CD4-positive, alpha-beta T cell (primary cell): ENCODE data around the gene SCAND1. TPM values are rescaled to one million over a fixed set of nuclear protein-coding genes. Genes with fewer than 3 reads are reported as not detected.

ENCODE experiments used
- ATAC-seq: fragments of 200-7000 bp; cut with Tn5 transposase; one replicate; pipeline ENCODE4 v1.10.0; 2022; ENCODE audit warnings: mild to moderate bottlenecking; ENCODE audit not compliant: poor library complexity
- CTCF ChIA-PET: fragments of 350-600 bp; sonication (Branson Sonifier 250); formaldehyde crosslinking; loops from one replicate; lab custom pipeline; 2021; ENCODE audit warnings: antibody characterized with exemption, inconsistent platforms; lab: Charles Lee
- POLR2A ChIA-PET: fragments of 350-600 bp; sonication (Branson Sonifier 250); formaldehyde crosslinking; loops from one replicate; lab custom pipeline; 2021; ENCODE audit warnings: antibody characterized with exemption, inconsistent platforms; lab: Charles Lee
- DNase-seq, 14 experiments: peaks; one replicate each; pipeline ENCODE4 v3.0.0-alpha.2; 2013 to 2020; ENCODE audit warnings: mixed read lengths in 2 of 14
- H3K27ac ChIP-seq, 2 donors: one replicate each; pipeline versions ENCODE4 v1.5.1 to v1.7.0; 2013; ENCODE audit warnings: low read length in 2 of 2, low read depth in 1 of 2, mild to moderate bottlenecking in 1 of 2
- H3K27me3 ChIP-seq, 2 experiments: 1 replicate in 1 of 2; 2 replicates in 1 of 2; pipeline versions ENCODE4 v1.6.1 to v1.7.0; 2013; ENCODE audit warnings: low read length in 2 of 2, control low read depth in 1 of 2, mild to moderate bottlenecking in 1 of 2, moderate library complexity in 1 of 2; ENCODE audit not compliant: insufficient read depth in 2 of 2, control insufficient read depth in 1 of 2
- H3K36me3 ChIP-seq: one replicate; pipeline ENCODE4 v1.6.1; 2013; ENCODE audit warnings: low read length, control low read depth; ENCODE audit not compliant: insufficient read depth
- H3K4me1 ChIP-seq: one replicate; pipeline ENCODE4 v1.6.1; 2013; ENCODE audit warnings: low read length, control low read depth; ENCODE audit not compliant: insufficient read depth
- H3K4me3 ChIP-seq: one replicate; pipeline ENCODE4 v1.5.1; 2013; ENCODE audit warnings: mild to moderate bottlenecking, low read length, moderate library complexity
- H3K9me3 ChIP-seq, 2 experiments: 1 replicate in 1 of 2; 2 replicates in 1 of 2; pipeline versions ENCODE4 v1.6.1 to v1.7.0; 2013; ENCODE audit warnings: low read length in 2 of 2, mild to moderate bottlenecking in 2 of 2, control low read depth in 1 of 2, moderate library complexity in 1 of 2; ENCODE audit not compliant: control insufficient read depth in 1 of 2, insufficient read depth in 1 of 2
- H3K27ac Mint-ChIP-seq: one replicate; pipeline ENCODE4 v1.8.0; 2020; ENCODE audit warnings: mixed read lengths
- H3K27me3 Mint-ChIP-seq: one replicate; pipeline ENCODE4 v1.8.0; 2021; ENCODE audit warnings: mixed read lengths
- H3K36me3 Mint-ChIP-seq: one replicate; pipeline ENCODE4 v1.8.0; 2021; ENCODE audit warnings: low read depth, mixed read lengths
- H3K4me1 Mint-ChIP-seq: one replicate; pipeline ENCODE4 v1.8.0; 2021; ENCODE audit warnings: low read depth, mixed read lengths
- H3K4me3 Mint-ChIP-seq: one replicate; pipeline ENCODE4 v1.8.0; 2020; ENCODE audit warnings: mild to moderate bottlenecking, mixed read lengths
- H3K9me3 Mint-ChIP-seq: one replicate; pipeline ENCODE4 v1.8.0; 2020; ENCODE audit warnings: mixed read lengths
- CTCF ChIP-seq: fragments of 200-600 bp; IDR thresholded peaks from one replicate; pipeline ENCODE4 v1.8.0; 2022; ENCODE audit warnings: antibody characterized with exemption, mild to moderate bottlenecking
- intact Hi-C, 2 experiments: fragments of 100-400 bp; cut with DNase I in 1 of 2; cut with micrococcal nuclease in 1 of 2; formaldehyde crosslinking; loops; one replicate each; pipeline versions ENCODE4 v1.15.1 to v1.9.0; 2023 to 2025; cut with DNase I, micrococcal nuclease
- total RNA-seq, 174 experiments: library from RNA in 2 of 174; stranded (reverse) in 2 of 174; gene quantifications; one replicate each; pipeline ENCODE4 v1.2.3 and lab custom pipeline; 2021 to 2026

The SCAND1 gene
- total RNA-seq, 2 experiments from 2014 or later, result 77.2 to 82.7 TPM

DNA sequence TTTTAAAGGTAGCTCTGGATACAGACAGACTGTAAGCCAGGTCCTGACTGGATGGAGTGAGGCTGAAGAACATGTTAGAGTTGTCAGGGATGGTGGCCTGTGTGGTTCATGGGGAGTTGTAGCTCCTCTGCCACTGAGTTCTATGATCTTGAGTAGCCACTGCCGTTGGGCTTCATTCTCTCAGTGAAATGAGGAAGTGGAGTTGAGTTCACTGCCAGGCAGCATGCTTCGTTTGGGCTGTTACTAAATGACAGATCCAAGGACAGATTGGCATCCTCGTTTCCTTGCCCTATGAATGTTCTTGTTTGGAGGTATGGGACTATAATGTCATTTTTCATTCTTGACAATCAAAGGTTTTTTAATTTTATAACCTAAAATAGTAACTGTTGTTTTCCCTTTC lies 37.2 kb downstream of the SCAND1 start:
- Histone ChIP-seq H3K27me3 (no peaks in the 10 kb centered on the region), H3K4me3 (no peak overlapping the region), H3K9me3 (no peaks in the 10 kb centered on the region), H3K36me3 (peaks cover 90% of the 10 kb centered on the region), H3K27ac (no peak overlapping the region), H3K4me1 (no peaks in the 10 kb centered on the region)
- no peak for DNase-seq
- intact Hi-C loops, result no loop called here
- Mint-ChIP-seq H3K9me3 (no peaks in the 10 kb centered on the region), H3K4me1 (no peaks in the 10 kb centered on the region), H3K4me3 (no peak overlapping the region), H3K36me3 (peaks cover 82% of the 10 kb centered on the region), H3K27me3 (no peaks in the 10 kb centered on the region), H3K27ac (no peak overlapping the region)
- ChIA-PET POLR2A (interaction anchor here (1.5 kb wide), 1 partner anchor 37 kb away, joined by 6 read pairs; the partner anchor contains the start of gene SCAND1), CTCF (no interaction called here)
- TF ChIP-seq CTCF, result no peak
- ATAC-seq, result no peak

DNA sequence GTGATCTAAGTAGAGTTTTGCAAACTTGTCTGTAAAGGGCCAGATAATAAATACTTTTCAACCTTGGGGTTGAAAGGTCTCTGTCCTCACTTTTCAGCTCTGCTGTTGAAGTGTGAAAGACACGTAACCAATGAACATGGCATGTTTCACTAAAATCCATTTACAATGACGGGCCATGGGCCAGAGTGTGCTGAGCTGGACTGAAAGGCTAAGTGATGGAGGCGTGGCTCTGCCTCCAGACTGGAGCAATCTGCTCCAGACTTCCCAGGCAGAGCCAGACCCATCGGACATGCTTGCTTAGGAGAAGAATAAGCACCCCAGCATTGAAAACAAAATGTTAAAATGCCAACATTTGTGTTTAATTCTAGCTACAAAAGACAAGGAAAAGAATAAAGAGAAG lies 41.4 kb downstream of the SCAND1 start:
- H3K4me3 ChIP-seq, result no peak overlapping the region
- H3K27me3 Mint-ChIP-seq, result no peaks in the 10 kb centered on the region
- H3K27me3 ChIP-seq, result no peaks in the 10 kb centered on the region
- ATAC-seq (no peak), DNase-seq (no peak)
- H3K9me3 Mint-ChIP-seq, result no peaks in the 10 kb centered on the region
- no peak overlapping the region for H3K27ac ChIP-seq
- no peak for TF ChIP-seq CTCF
- no peak overlapping the region for H3K4me3 Mint-ChIP-seq
- H3K9me3 ChIP-seq, result no peaks in the 10 kb centered on the region
- H3K4me1 Mint-ChIP-seq, result peaks cover 11% of the 10 kb centered on the region
- CTCF ChIA-PET, result no interaction called here
- POLR2A ChIA-PET, result no interaction called here
- no peak overlapping the region for H3K27ac Mint-ChIP-seq
- H3K4me1 ChIP-seq, result no peaks in the 10 kb centered on the region
- H3K36me3 Mint-ChIP-seq, result peaks cover 81% of the 10 kb centered on the region
- H3K36me3 ChIP-seq, result peaks cover 57% of the 10 kb centered on the region
- intact Hi-C loops, result no loop called here

- Histone ChIP-seq H3K27ac (no peak overlapping the region), H3K4me1 (no peaks in the 10 kb centered on the region), H3K27me3 (no peaks in the 10 kb centered on the region), H3K36me3 (peaks cover 58% of the 10 kb centered on the region), H3K4me3 (no peak overlapping the region), H3K9me3 (no peaks in the 10 kb centered on the region)
- H3K27ac Mint-ChIP-seq, result no peak overlapping the region
- intact Hi-C loops, result no loop called here
- H3K4me3 Mint-ChIP-seq, result no peak overlapping the region
- ChIA-PET POLR2A (no interaction called here), CTCF (no interaction called here)
- H3K9me3 Mint-ChIP-seq, result no peaks in the 10 kb centered on the region
- no peaks in the 10 kb centered on the region for H3K27me3 Mint-ChIP-seq
- ATAC-seq (no peak), DNase-seq (no peak)
- H3K36me3 Mint-ChIP-seq, result peaks cover 89% of the 10 kb centered on the region
- peaks cover 11% of the 10 kb centered on the region for H3K4me1 Mint-ChIP-seq
- no peak for TF ChIP-seq CTCF
Measured at GRCh38 chr20:35910254-35910653, 44.0 kb downstream of the SCAND1 start.
